K562 (cell line): ENCODE results near the gene R3HDM2. TPM values are rescaled to one million over a fixed set of nuclear protein-coding genes. Genes with fewer than 3 reads are reported as not detected.

Experiments used
- CREM ChIP-seq: IDR thresholded peaks from 2 replicates; pipeline ENCODE4 v1.6.1; 2014; ENCODE audit warnings: antibody characterized with exemption, low read depth
- EZH2 ChIP-seq: IDR thresholded peaks from 2 replicates; pipeline ENCODE4 v1.6.1; 2012; ENCODE audit warnings: low read depth, mild to moderate bottlenecking, inconsistent platforms, low read length, borderline replicate concordance
- FIP1L1 ChIP-seq: fragments of 200-400 bp; formaldehyde crosslinking; IDR thresholded peaks from 2 replicates; pipeline ENCODE4 v1.6.1; 2018; ENCODE audit warnings: mild to moderate bottlenecking, low read depth, low read length; ENCODE audit not compliant: poor library complexity, severe bottlenecking
- KAT8 ChIP-seq: fragments of 450-650 bp; IDR thresholded peaks from 2 replicates; pipeline ENCODE4 v1.6.1; 2016; ENCODE audit warnings: low read depth, mild to moderate bottlenecking
- MCM5 ChIP-seq: fragments of 450-650 bp; IDR thresholded peaks from 2 replicates; pipeline ENCODE4 v1.6.1; 2016; ENCODE audit warnings: low read depth
- SMAD4 ChIP-seq: fragments of 250-450 bp; sonication (Bioruptor Pico); conservative IDR thresholded peaks from 2 replicates; pipeline ENCODE4 v1.8.0; 2021; ENCODE audit warnings: inconsistent platforms, mild to moderate bottlenecking, moderate library complexity
- TEAD2 ChIP-seq: fragments of 450-650 bp; IDR thresholded peaks from 2 replicates; pipeline ENCODE4 v1.6.1; 2016; ENCODE audit warnings: missing genetic modification characterization, control low read depth, missing compliant biosample characterization
- YY1 ChIP-seq, 3 experiments: IDR thresholded peaks; 2 replicates each; pipeline ENCODE4 v1.6.1; 2011; ENCODE audit warnings: low read length in 2 of 3, mild to moderate bottlenecking in 2 of 3, moderate library complexity in 2 of 3, borderline replicate concordance in 1 of 3, control low read depth in 1 of 3, low read depth in 1 of 3; ENCODE audit not compliant: insufficient read depth in 3 of 3, insufficient replicate concordance in 2 of 3, control insufficient read depth in 1 of 3, insufficient read length in 1 of 3; ENCODE audit errors: extremely low read depth in 1 of 3
- ZNF121 ChIP-seq: sonication (generic); formaldehyde crosslinking; conservative IDR thresholded peaks from 2 replicates; pipeline ENCODE4 v1.8.0; 2022; ENCODE audit warnings: missing genetic modification reagents
- polyA plus RNA-seq, 8 experiments: library from polyadenylated mRNA; depleted of rRNA in 4 of 8; stranded (reverse) in 5 of 8; unstranded in 3 of 8; fragments of >200 nt; fragmentation: Nextera tagmentation in 2 of 8; fragmentation: Illumina TruSeq in 1 of 8; extraction: Ambion mirVana in 2 of 8; extraction: Trizol in 1 of 8; gene quantifications; 2 replicates each; pipeline versions ENCODE4 v1.2.1 to v1.2.3, GENCODE V29; 2011 to 2014; ENCODE audit warnings: inconsistent platforms in 1 of 8, missing spikeins in 1 of 8
- total RNA-seq, 7 experiments: library from RNA; depleted of rRNA in 6 of 7; stranded (reverse); fragments of >200 nt in 6 of 7; fragmentation: Illumina TruSeq in 2 of 7; extraction: Trizol in 2 of 7; gene quantifications; 2 replicates each; pipeline versions ENCODE4 v1.2.1 to v1.2.3, GENCODE V29; 2011 to 2021; ENCODE audit warnings: low replicate concordance in 1 of 7
- TF ChIP-seq, protein P1 (sequence below): fragments of 250-450 bp; sonication (Bioruptor Pico); IDR thresholded peaks from 2 replicates; pipeline ENCODE4 v1.9.0; 2021; ENCODE audit warnings: mild to moderate bottlenecking
- TF ChIP-seq, protein P2 (sequence below): fragments of 450-650 bp; IDR thresholded peaks from 2 replicates; pipeline ENCODE4 v1.6.1; 2018; ENCODE audit warnings: mild to moderate bottlenecking, low read depth; ENCODE audit not compliant: partially characterized antibody
- TF ChIP-seq, protein P3 (sequence below): fragments of 250-450 bp; sonication (Bioruptor Pico); IDR thresholded peaks from 2 replicates; pipeline ENCODE4 v1.8.0; 2022; ENCODE audit warnings: moderate library complexity, mild to moderate bottlenecking, inconsistent platforms

R3HDM2 gene
- total and polyA plus RNA-seq, 9 of the 15 experiments (the other 6 are each of a cell fraction or from before 2014, with no cell fraction given), result 3.3 to 18.8 (median 9.0) TPM

DNA sequence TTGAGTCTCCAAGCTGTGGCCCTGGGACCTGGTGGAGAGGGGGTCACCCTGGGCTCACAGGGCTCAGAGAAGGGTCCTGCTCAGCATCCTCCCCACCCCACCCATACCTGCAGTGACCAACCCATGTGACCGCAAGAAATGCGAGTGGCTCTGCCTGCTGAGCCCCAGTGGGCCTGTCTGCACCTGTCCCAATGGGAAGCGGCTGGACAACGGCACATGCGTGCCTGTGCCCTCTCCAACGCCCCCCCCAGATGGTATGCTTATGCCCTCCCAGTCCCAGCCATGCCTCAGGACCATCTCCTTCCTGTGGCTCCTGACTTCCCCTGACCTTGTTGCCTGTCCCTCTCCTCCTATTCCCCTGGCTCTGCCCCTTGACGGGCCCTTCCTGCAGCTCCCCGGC lies 220.9 kb downstream of the R3HDM2 start (continued):
- TF ChIP-seq KAT8 (no peak), SMAD4 (no peak), MCM5 (no peak), FIP1L1 (no peak), CREM (no peak), YY1 (IDR thresholded peaks at IDR 0.05; ENCODE audit: borderline replicate concordance in 1 of 3, control insufficient read depth in 1 of 3, extremely low read depth in 1 of 3, insufficient read depth in 3 of 3, insufficient read length in 1 of 3, insufficient replicate concordance in 2 of 3, low read depth in 1 of 3, low read length in 2 of 3) (no peak), TEAD2 (tag) (no peak), ZNF121 (CRISPR knock-in tag) (no peak), EZH2 (no peak)
- TF ChIP-seq, protein P1, sequence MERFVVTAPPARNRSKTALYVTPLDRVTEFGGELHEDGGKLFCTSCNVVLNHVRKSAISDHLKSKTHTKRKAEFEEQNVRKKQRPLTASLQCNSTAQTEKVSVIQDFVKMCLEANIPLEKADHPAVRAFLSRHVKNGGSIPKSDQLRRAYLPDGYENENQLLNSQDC, result no peak
- TF ChIP-seq, protein P2, sequence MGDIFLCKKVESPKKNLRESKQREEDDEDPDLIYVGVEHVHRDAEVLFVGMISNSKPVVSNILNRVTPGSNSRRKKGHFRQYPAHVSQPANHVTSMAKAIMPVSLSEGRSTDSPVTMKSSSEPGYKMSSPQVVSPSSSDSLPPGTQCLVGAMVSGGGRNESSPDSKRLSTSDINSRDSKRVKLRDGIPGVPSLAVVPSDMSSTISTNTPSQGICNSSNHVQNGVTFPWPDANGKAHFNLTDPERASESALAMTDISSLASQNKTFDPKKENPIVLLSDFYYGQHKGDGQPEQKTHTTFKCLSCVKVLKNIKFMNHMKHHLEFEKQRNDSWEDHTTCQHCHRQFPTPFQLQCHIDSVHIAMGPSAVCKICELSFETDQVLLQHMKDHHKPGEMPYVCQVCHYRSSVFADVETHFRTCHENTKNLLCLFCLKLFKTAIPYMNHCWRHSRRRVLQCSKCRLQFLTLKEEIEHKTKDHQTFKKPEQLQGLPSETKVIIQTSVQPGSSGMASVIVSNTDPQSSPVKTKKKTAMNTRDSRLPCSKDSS, result no peak
- TF ChIP-seq, protein P3, sequence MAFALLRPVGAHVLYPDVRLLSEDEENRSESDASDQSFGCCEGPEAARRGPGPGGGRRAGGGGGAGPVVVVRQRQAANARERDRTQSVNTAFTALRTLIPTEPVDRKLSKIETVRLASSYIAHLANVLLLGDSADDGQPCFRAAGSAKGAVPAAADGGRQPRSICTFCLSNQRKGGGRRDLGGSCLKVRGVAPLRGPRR, result no peak
